Measurements from ENCODE around the gene RHBDF2.
A peak's percentile ranks its signal among the peaks of the same experiment; 100 is the strongest.
"Not testable (repeated sequence)": the region's sequence is repeated elsewhere in the genome, so short reads cannot be mapped to it uniquely, and the experiment has no call there.

Gene RHBDF2

GRCh38 chr17:76538281-76538931, 37.2 kb upstream of the RHBDF2 start:
- DNase-seq (ENCODE audit: low spot score), result no peak

- DNase-seq (ENCODE audit: low spot score), result no peak
Measured at GRCh38 chr17:76537578-76538280, 36.5 kb upstream of the RHBDF2 start, which contains the start of gene CYGB. Gene CYGB (minus strand): TSS chr17:76537709. CDS start chr17:76537542, 167 bp downstream.

- no peak for DNase-seq (ENCODE audit: low spot score)
Measured at GRCh38 chr17:76537288-76537577, 36.0 kb upstream of the RHBDF2 start.

GRCh38 chr17:76536511-76537287, 35.5 kb upstream of the RHBDF2 start:
- DNase-seq (ENCODE audit: low spot score), result no peak

GRCh38 chr17:76535788-76536510, 34.7 kb upstream of the RHBDF2 start:
- no peak for DNase-seq (ENCODE audit: low spot score)

- no peak for DNase-seq (ENCODE audit: low spot score)
Measured at GRCh38 chr17:76534831-76535732, 33.9 kb upstream of the RHBDF2 start.

GRCh38 chr17:76533640-76534359, 32.6 kb upstream of the RHBDF2 start:
- not testable (repeated sequence) for DNase-seq (ENCODE audit: low spot score)

- DNase-seq (ENCODE audit: low spot score), result no peak
Measured at GRCh38 chr17:76532072-76532651, 30.9 kb upstream of the RHBDF2 start.

- no peak for DNase-seq (ENCODE audit: low spot score)
Measured at GRCh38 chr17:76531486-76532038, 30.3 kb upstream of the RHBDF2 start.

GRCh38 chr17:76530811-76531485, 29.7 kb upstream of the RHBDF2 start:
- DNase-seq (ENCODE audit: low spot score), result no peak

GRCh38 chr17:76530095-76530723, 29.0 kb upstream of the RHBDF2 start:
- DNase-seq (ENCODE audit: low spot score), result no peak

- DNase-seq (ENCODE audit: low spot score), result no peak
Measured at GRCh38 chr17:76529224-76530094, 28.2 kb upstream of the RHBDF2 start.

GRCh38 chr17:76528528-76529223, 27.5 kb upstream of the RHBDF2 start:
- DNase-seq (ENCODE audit: low spot score), result no peak

- DNase-seq (ENCODE audit: low spot score), result no peak
Measured at GRCh38 chr17:76528156-76528527, 26.9 kb upstream of the RHBDF2 start.

- peak; percentile 42 for DNase-seq (ENCODE audit: low spot score)
Measured at GRCh38 chr17:76527430-76528111, 26.3 kb upstream of the RHBDF2 start.

GRCh38 chr17:76527016-76527415, 25.8 kb upstream of the RHBDF2 start:
- not testable (repeated sequence) for DNase-seq (ENCODE audit: low spot score)

- not testable (repeated sequence) for DNase-seq (ENCODE audit: low spot score)
Measured at GRCh38 chr17:76525513-76525833, 24.2 kb upstream of the RHBDF2 start.

Measured in RKO (cell line).